ENCODE data around the gene FBRSL1.
A peak's percentile ranks its signal among the peaks of the same experiment; 100 is the strongest.

Gene FBRSL1

GRCh38 chr12:132545164-132545953, 55.4 kb downstream of the FBRSL1 start:
- DNase-seq = no peak

GRCh38 chr12:132545955-132546354, 56.0 kb downstream of the FBRSL1 start:
- DNase-seq = no peak

- DNase-seq = no peak
Observed at GRCh38 chr12:132546647-132547046, 56.7 kb downstream of the FBRSL1 start.

GRCh38 chr12:132547205-132547740, 57.3 kb downstream of the FBRSL1 start:
- no peak for DNase-seq

- DNase-seq = no peak
Observed at GRCh38 chr12:132548430-132549058, 58.6 kb downstream of the FBRSL1 start.

- no peak for DNase-seq
Observed at GRCh38 chr12:132549059-132549458, 59.1 kb downstream of the FBRSL1 start.

- no peak for DNase-seq
Observed at GRCh38 chr12:132550014-132550802, 60.3 kb downstream of the FBRSL1 start.

- DNase-seq = no peak
Observed at GRCh38 chr12:132550830-132551640, 61.1 kb downstream of the FBRSL1 start.

- DNase-seq = no peak
Observed at GRCh38 chr12:132551641-132552031, 61.7 kb downstream of the FBRSL1 start.

- DNase-seq = peak; percentile 16
Observed at GRCh38 chr12:132554845-132555630, 65.1 kb downstream of the FBRSL1 start.

- DNase-seq = no peak
Observed at GRCh38 chr12:132555686-132556085, 65.7 kb downstream of the FBRSL1 start.

- DNase-seq = no peak
Observed at GRCh38 chr12:132556216-132556615, 66.3 kb downstream of the FBRSL1 start.

GRCh38 chr12:132556801-132557200, 66.8 kb downstream of the FBRSL1 start:
- DNase-seq = no peak

- DNase-seq = no peak
Observed at GRCh38 chr12:132557291-132558015, 67.5 kb downstream of the FBRSL1 start.

- no peak for DNase-seq
Observed at GRCh38 chr12:132558042-132558856, 68.3 kb downstream of the FBRSL1 start.

GRCh38 chr12:132558861-132559623, 69.1 kb downstream of the FBRSL1 start:
- DNase-seq = no peak

GRCh38 chr12:132559652-132560363, 69.9 kb downstream of the FBRSL1 start:
- peak; percentile 59 for DNase-seq

- DNase-seq = no peak
Observed at GRCh38 chr12:132560364-132560613, 70.3 kb downstream of the FBRSL1 start.

All from OCI-M1 (cell line).